HG02852 (cell line): Measurements from ENCODE around the gene CPAMD8.
"Not testable (repeated sequence)": the region's sequence is repeated elsewhere in the genome, so short reads cannot be mapped to it uniquely, and the experiment has no call there.

Source experiments
- ATAC-seq: cut with Tn5 transposase; IDR thresholded peaks from one replicate; pipeline ENCODE4 v1.9.1; 2021; ENCODE audit warnings: mild to moderate bottlenecking, moderate library complexity; ENCODE audit not compliant: unreplicated experiment

The CPAMD8 gene

DNA sequence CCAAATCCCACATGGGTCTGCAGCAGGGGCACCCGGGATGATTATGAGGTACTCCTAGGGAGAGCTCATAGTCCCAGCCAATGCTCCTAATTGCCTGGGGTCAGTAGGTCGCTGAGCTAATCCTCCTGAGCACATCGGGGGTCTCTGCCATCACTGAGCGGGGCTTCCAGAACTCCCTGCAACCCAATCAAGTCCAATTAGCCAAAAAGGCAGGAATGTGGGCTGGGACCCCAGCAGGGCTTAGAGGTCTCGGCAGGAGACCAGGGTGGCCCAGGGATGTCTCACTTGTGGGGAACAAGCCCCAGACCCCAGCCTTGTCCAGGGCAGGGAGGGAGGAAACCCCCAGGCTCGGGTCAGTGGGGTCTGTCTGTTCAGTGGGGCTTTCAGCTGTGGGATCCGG lies 17.1 kb upstream of the CPAMD8 start:
- no peak for ATAC-seq

DNA sequence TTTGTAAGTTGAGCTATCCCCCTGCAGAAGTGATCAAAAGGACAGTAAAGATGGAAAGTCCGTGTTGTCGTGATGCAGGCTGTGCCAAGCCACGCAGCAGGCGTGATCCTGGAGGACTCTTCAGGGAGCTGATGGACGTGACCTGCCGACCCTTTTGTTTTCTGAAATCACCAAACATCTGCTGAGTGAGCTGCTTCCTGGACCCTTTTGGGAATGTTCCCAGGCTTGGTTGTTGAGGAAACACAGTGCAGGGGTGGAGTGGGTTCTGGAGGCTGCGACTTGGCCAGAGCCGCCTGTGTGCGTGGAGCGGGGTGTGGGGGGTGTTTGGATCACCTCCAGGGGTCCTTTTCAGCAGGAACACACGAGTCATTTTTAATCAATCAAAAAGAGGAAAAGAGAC lies 15.4 kb upstream of the CPAMD8 start:
- ATAC-seq: no peak

DNA sequence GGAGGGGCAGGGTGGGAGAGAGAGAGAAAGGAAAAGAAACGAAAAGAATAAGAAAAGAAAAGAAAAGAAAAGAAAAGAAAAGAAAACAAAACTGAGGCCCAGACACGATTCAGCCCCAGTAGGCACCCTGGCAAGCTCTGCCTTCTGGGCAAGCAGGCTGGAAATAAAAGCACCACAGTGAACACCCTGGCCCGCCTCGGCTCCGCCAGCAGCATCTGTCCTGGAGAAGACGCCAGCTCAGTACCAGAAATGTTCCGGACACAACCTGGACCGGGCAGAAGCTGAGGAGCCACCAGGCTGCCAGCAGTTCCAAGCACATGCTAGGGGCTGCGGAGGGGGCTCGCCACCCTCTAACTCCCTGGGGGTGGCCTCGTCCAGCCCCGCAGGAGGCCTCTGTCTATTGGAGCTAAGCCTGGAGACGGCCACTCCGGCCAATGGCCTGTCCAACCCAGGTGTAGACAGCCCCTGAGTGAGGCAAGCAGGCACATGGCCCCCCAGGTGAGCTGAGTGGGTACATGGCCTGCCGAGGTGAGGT lies 11.4 kb upstream of the CPAMD8 start:
- ATAC-seq: no peak

DNA sequence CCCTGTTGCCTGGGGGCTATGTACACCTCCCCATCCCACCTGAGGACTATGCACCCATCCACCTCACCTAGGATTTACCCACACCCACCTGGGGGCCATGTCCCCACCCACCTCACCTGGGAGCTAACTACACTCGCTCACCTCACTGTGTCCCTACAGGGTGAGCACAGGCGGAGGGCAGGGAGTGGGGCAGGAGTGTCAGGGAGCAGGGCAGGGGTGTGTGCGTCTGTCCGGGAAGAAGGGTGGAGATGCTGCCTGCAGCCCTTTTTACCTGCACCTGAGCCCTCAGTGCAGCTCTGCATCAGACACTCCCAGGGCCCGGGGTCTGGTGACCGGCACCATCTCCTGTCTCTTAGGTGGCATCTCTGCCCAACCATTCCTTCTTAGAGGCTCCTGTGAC lies 10.6 kb upstream of the CPAMD8 start:
- no peak for ATAC-seq

DNA sequence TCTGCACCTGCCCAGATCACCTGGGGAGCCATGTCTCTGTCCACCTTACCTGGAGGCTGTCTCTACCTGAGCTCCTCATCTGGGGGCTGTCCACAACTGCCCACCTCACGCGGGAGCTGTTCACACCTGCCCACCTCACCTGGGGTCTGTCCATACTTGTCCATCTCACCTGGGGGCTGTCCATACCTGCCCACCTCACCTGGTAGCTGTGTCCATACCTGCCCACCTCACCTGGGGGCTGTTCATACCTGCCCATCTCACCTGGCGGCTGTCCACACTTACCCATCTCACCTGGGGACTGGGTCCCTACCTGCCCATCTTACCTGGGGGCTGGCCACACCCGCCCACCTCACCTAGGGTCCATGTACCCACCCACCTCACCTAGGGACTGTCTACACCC lies 10.0 kb upstream of the CPAMD8 start:
- no peak for ATAC-seq

DNA sequence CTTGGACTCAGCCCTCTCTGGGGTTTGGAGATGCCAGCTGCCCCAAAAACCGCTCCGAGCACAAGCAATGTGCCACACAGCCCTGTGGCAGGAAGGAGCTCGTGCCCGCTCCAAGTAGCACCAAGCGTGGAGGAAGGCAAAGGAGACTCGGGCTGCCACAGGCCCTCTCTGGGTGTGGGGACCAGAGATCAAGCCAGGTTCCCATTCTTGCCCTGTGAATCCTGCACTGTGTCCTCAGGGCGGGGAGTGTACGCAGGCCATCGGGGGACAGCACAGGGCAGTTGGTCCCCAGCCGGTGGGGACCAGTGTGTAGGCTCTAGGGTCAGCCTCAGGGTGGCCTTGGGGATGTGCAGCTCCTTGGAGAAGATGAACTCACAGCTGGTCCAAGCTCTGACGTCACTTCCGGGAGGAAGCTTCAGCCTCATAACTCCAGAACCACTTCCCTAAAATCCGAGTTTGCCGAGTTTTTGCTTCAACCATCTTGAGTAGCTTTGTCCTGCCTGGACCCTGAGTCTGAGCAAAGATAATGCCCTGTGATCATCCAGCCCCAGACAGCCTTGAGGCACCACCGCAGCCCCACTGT lies 9.3 kb upstream of the CPAMD8 start:
- ATAC-seq: no peak

DNA sequence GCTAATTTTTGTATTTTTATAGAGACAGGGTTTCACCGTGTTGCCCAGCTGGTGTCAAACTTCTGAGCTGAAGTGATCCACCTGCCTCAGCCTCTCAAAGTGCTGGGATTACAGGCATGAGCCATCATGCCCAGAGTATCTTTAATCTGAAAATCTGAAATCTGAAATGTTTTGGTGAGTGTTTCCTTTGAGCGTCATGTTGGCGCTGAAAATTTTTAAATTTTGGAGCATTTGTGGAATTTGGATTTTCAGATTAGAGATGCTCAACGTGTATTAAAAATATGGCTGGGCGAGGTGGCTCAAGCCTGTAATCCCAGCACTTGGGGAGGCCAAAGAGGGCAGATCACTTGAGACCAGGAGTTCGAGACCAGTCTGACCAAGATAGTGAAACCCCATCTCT lies 5.1 kb upstream of the CPAMD8 start:
- no peak for ATAC-seq

DNA sequence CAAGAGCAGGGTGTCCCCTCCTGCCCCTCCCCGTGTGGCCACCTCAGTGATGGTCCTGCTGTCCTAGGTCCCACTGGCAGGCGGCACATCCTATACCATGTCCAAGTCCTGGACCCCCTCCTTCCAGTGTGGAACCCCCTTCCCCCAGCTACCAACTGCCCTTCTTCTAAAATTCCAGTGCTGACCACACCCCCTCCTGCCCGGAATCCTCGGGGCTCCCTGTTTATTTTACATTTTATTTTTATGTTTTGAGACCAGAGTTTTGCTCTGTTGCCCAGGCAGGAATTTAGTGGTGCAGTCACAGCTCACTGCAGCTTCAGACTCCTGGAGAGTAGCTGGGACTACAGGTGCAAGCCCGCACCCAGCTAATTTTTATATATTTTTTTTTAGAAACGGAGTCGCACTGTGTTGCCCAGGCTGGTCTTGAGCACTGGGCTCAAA lies 945 bp upstream of the CPAMD8 start:
- ATAC-seq: no peak

DNA sequence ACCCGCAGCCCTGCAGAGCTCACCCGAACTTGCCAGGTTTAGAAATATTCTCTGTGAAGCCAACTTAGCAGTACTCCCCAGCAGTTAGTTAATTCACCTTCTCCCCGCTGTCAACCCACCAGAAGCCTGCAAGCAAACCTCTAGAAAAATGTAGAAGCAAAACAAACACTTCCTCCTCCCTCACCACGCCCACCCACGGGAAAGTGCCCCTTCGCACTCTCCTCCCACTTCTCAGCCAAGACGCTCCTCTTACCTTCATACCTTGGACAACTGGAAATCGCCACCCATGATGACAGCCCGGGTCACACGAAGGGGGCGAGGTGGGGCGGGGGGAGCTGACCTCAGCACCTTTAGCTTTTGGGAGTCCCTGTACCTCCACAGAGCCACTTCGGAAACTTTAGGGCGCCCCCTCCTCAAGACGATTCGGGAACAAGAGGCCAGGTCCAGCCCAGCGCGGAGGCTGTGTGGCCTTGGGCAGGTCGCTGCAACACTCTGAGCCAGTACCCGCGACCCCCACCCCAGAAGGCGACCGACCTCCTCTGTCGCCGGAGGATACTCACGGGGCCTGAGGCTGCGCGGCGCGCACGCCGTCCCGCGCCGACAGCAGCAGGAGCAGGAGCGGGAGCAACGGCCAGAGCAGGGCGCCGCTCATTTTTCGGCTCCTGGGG lies 485 bp downstream of the CPAMD8 start:
- ATAC-seq: no peak

DNA sequence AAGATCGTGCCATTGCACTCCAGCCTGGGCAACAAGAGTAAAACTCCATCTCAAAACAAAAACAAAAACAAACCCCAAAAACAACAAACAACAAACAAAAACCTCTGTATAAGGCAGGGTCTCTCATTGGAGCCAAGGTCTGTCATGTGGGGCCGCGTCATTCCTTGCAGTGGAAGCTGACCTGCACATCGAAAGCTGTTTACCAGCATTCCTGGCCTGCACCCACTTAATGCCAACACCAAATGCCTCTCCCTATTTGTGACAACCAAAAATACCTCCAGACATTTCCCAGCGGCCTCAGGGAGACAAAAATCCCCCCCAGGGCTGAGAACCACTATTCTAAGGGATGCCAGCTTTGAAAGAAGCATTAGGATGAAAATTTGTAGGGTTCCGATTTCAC lies 1.2 kb downstream of the CPAMD8 start:
- no peak for ATAC-seq

DNA sequence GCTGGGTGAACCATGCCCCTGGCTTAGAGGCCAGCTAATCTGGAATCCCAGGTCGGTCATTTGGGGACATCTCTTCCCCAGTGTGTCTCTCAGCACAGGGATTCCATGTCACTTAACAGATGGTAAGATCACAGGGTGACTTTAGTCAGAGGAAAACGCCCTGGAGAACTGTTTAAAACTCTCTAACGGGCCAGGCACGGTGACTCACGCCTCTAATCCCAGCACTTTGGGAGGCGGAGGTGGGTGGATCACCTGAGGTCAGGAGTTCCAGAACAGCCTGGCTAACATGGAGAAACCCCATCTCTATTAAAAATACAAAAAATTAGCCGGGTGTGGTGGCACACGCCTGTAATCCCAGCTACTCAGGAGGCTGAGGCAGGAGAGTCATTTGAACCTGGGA lies 1.7 kb downstream of the CPAMD8 start:
- not testable (repeated sequence) for ATAC-seq

DNA sequence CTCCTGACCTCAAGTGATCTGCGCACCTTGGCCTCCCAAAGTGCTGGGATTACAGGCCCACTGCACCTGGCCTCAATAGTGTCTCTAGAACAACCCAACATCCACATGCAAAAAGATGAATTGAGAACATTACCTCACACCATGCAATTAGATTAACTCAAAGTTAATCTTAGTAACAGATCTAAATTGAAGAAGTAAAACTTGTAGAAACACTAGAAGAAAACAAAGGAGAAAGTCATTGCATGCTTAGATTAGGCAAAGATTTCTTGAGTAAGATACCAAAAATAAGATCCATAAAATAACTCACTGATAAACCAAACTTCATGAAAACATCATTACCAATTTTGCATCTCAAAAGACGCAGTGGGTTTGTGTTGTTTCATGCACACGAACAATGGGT lies 2.8 kb downstream of the CPAMD8 start:
- ATAC-seq: no peak

DNA sequence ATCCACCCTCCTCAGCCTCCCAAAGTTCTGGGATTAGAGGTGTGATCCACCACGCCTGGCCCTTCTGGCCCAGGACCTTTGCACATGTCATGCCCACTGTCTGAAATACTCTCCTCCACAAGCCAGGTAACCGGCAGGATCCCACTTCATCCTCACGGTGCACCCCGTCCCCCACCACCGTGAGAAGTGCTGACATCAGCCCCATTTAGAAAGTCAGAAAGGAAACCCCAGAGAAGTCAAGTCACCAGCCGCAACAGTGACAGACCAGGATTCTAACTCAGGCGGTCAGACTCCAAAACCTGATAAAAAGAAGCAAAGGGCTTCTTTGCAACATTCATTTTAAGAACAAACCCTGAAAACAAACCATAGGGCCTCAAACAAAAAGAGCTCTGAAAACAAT lies 3.9 kb downstream of the CPAMD8 start:
- ATAC-seq: no peak

DNA sequence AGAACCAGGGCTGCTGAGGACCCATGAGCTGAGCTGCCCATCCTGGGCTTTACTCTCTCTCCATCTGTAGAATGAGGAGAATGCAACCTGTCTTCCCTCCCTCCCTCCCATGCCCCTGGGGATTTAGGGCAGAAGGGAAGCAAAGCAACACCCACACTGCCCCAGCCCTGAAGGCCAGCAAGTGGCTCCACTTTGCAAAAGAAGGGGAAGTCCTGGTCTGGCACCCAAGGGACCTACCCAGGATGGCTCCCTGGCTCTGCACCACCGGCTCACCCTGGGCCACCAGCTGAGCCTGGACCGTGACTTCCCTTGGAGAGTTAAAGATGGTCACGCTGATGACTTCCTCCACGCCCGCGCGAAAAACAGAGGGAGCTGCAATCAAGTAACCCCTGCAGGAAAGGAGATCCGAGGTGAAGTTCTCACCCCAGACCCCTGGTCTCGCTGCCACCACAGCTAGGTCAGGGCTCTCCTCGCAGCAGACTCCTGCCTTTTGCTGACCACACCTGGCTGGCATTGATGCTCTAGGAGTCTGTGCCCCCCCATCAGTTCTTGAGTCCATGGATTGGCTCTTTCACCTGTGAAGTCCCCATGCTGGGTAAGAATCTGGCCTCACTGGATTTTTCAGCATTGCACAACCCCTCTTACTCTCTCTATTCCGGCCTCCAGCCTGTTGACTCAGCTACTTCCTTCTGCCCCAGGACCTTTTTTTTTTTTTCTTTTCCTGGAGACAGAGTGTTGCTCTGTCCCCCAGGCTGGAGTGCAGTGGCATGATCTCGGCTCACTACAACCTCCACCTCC lies 4.6 kb downstream of the CPAMD8 start:
- ATAC-seq: no peak

DNA sequence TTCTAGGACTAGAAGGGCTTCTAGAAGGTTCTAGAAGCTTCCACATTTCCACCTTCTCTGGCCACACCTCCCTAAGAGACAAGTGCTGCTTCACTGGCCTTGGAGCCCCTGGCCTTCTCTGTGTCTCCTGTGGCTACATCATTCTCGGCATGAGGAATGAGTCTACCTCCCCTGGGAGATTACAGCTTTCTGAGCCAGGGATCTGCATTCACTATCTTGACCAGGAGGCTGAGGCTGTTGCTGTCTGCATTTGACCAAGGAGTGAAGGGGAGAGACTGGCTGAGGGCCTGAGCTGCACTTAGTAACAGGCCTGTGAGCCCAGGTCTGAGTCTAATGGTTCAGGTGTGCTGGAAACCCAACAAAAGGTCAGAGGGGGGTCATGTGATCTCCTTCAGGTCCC lies 5.3 kb downstream of the CPAMD8 start:
- ATAC-seq: no peak

DNA sequence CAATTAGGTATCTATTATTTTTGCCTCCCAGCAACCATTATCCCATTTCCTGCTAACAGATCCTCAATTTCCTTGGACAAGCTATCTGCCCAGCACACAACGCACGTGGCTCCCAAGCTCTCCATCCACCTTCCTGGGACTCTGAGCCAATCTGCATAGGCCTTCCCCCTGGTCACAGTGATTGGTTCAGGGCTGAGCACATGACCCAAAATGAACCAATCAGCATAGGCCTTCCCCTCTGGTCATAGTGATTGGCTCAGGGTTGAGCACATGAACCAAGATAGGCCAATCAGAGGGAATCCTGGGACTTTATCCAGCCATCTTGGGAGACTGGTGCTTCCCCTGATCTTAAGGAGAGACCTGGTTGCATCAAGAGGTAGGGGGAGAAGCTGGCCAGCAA lies 5.8 kb downstream of the CPAMD8 start:
- no peak for ATAC-seq

DNA sequence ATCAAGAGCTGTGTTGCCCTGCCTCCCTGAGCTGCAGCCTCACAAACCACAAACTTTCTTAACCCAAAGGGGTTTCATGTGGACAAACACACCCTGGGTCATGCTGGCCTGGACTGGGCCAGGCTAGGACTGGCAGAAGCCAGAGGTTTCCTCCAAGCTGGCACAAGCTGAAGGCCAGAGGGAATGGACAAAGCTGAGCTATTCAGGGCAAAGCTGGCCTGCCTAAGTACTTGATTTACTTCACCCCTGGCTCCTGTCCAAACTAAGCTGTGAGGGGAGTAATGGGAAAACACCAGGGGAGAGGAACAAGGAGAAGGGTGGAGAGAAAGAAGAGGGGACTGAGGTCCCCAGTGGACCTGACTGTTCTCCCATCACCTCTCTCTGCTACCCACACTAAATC lies 6.2 kb downstream of the CPAMD8 start:
- no peak for ATAC-seq

DNA sequence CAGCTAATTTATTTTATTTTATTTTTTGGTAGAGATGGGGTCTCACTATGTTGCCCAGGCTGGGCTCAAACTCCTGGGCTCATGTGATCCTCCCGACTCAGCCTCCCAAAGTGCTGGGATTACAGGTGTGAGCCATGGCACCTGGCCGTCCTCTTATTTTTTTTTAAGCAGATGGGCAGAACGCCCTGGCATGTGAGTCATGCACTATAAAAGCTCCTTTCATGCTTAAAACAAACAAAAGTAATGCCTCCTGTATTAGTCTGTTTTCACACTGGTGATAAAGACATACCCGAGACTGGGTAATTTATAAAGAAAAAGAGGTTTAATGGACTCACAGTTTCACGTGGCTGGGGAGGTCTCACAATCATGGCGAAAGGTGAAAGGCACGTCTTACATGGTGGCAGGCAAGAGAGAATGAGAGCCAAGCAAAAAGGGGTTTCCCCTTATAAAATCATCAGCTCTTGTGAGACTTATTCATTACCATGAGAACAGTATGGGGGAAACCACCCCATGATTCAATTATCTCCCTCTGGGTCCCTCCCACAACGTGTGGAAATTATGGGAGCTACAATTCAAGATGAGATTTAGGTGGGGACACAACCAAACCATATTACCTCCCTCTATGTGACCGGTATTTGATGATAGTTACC lies 12.3 kb downstream of the CPAMD8 start:
- ATAC-seq: not testable (repeated sequence)

DNA sequence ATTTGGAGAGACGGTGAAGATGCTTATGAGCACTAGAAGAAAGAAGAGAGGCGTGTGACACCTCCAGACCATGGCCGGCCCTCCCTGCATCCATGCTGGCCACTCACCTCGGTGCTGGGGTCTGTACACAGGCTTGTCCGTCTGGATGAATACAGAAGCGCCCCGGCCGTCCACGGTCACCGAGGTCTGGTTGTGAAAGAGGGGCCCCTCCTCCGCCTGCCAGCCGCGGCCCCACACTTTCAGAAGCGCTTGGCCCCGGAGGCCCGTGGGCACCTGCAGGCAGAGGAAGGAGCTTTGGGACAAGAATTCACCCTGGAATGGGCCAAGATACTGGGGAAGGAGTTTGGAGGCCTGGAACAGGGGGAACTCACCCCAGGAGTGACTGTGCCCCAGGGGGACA lies 15.1 kb downstream of the CPAMD8 start:
- ATAC-seq: no peak

DNA sequence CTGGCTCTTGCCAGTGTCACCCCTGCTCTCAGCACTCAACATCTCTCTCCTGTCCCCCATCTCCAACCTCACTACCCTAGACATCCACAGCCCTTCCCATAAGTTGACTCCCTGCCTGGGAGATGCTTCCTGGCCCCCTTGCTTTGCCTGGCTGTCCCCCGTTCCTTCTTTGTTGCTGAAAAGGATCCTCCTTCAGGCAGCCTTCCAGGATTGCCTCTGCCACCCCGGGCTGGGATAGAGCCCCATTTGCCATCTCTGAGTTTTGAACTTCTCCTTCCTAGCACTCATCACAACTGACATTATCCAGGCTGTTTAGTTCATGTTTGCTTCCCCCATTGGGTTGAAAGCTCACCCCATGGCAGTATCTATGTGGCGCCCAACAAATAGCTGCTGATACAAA lies 20.0 kb downstream of the CPAMD8 start:
- ATAC-seq: no peak

DNA sequence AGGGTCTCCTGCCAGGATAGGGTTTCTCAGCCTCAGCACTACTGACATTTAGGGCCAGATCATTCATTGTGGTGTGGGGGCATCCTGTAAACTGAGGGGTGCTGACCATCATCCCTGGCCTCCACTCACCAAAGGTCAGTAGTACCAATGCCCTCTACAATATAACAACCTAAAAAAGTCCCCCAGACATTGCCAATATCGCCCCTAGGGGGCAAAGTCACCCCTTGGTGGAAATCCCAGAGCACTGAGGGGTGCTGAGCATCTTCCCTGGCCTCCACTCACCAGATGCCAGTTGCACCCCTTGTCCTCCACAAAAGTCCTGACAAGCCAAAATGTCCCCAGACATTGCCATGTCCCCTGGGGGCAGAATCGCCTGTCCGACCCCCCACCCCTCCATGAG lies 21.6 kb downstream of the CPAMD8 start:
- no peak for ATAC-seq

DNA sequence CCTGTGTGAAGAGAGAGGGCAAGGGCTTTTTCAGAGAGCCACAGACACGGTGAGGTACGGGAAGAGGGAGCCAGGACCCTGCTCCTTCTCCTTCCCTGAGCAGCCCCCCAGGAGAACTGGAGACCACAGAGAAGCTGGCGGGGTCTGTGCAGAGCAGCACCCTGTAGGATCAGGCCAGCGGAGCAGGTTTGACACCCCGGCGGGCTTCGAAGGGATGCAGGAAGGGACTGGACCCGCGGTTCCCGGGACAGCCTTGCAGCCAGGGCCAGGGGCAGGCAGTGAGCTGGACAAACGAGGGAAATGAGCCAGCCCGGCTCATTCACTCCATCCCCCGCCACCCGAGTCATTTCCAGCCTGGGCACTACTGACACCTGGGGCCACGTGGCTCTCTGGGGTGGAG lies 22.2 kb downstream of the CPAMD8 start:
- ATAC-seq: no peak
